Measurements from ENCODE around the gene SLC37A2. TPM values are rescaled to one million over a fixed set of nuclear protein-coding genes. Genes with fewer than 3 reads are reported as not detected.
A peak's percentile ranks its signal among the peaks of the same experiment; 100 is the strongest.
"Not testable (repeated sequence)": the region's sequence is repeated elsewhere in the genome, so short reads cannot be mapped to it uniquely, and the experiment has no call there.

Gene SLC37A2
- total RNA-seq, 2 donors from 2014 or later: 10.2 to 13.3 TPM

- Histone ChIP-seq H3K36me3 (no peaks in the 10 kb centered on the region), H3K4me3 (no peak overlapping the region), H3K27me3 (replicated peaks; ENCODE audit: insufficient read depth) (no peaks in the 10 kb centered on the region), H3K9me3 (no peaks in the 10 kb centered on the region), H3K4me1 (replicated peaks) (no peaks in the 10 kb centered on the region), H3K27ac (no peak overlapping the region)
- no peak for TF ChIP-seq POLR2AphosphoS5 (IDR thresholded peaks at IDR 0.05)
- TF ChIP-seq, protein P1, sequence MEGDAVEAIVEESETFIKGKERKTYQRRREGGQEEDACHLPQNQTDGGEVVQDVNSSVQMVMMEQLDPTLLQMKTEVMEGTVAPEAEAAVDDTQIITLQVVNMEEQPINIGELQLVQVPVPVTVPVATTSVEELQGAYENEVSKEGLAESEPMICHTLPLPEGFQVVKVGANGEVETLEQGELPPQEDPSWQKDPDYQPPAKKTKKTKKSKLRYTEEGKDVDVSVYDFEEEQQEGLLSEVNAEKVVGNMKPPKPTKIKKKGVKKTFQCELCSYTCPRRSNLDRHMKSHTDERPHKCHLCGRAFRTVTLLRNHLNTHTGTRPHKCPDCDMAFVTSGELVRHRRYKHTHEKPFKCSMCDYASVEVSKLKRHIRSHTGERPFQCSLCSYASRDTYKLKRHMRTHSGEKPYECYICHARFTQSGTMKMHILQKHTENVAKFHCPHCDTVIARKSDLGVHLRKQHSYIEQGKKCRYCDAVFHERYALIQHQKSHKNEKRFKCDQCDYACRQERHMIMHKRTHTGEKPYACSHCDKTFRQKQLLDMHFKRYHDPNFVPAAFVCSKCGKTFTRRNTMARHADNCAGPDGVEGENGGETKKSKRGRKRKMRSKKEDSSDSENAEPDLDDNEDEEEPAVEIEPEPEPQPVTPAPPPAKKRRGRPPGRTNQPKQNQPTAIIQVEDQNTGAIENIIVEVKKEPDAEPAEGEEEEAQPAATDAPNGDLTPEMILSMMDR (IDR thresholded peaks at IDR 0.05): peak in 1 of 4 experiments; percentile 26
- DNase-seq (ENCODE audit: low spot score): no peak
- 86% methylated on average over 17 of the region's 20 CpGs for WGBS
- intact Hi-C loops (cut with DNase I): no loop called here
Measured at GRCh38 chr11:125088576-125089455, 25.7 kb downstream of the SLC37A2 start.

- intact Hi-C loops (cut with DNase I); DNase-seq (ENCODE audit: low spot score); H3K27me3 ChIP-seq (replicated peaks; ENCODE audit: insufficient read depth); H3K36me3 ChIP-seq; H3K4me1 ChIP-seq (replicated peaks); H3K4me3 ChIP-seq; H3K9me3 ChIP-seq; H3K27ac ChIP-seq: not testable (repeated sequence)
- 93% methylated on average over 18 of the region's 31 CpGs for WGBS
Measured at GRCh38 chr11:125089481-125089880, 26.4 kb downstream of the SLC37A2 start.

- not testable (repeated sequence) for H3K9me3 ChIP-seq; H3K27me3 ChIP-seq (replicated peaks; ENCODE audit: insufficient read depth); H3K36me3 ChIP-seq; H3K4me3 ChIP-seq; H3K4me1 ChIP-seq (replicated peaks); H3K27ac ChIP-seq; DNase-seq (ENCODE audit: low spot score)
- intact Hi-C loops (cut with DNase I): loop anchor here (5.0 to 10.0 kb wide), 5 partner anchors 55 to 785 kb away; no protein-coding TSS in a partner anchor
- 43% methylated on average over 10 of the region's 10 CpGs for WGBS
Measured at GRCh38 chr11:125090151-125090550, 27.0 kb downstream of the SLC37A2 start.

DNA sequence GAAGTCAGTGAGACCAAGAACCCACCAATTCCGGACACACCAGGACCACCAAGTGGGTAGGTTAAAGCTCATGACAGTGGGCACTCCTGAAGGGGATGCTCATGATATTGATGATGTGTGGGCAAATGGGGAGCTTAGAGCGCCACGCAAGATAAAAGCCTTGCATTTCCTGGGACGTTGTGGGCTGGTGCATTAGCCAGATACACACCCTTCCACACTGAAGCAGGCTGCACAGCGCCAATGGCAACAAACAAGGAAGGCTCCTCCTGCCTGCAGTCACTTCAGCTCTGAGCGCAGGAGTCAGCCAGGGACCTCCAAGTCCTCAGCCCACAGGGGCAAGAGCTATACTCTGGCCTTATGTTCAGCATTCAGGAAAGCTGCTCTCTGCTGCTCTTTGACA lies 27.7 kb downstream of the SLC37A2 start:
- DNase-seq (ENCODE audit: low spot score): no peak
- intact Hi-C loops (cut with DNase I): loop anchor here (5.0 to 10.0 kb wide), 5 partner anchors 54 to 784 kb away; no protein-coding TSS in a partner anchor
- Histone ChIP-seq H3K36me3 (no peaks in the 10 kb centered on the region), H3K9me3 (no peaks in the 10 kb centered on the region), H3K4me1 (replicated peaks) (no peaks in the 10 kb centered on the region), H3K27me3 (replicated peaks; ENCODE audit: insufficient read depth) (no peaks in the 10 kb centered on the region), H3K4me3 (no peak overlapping the region), H3K27ac (no peak overlapping the region)
- 76% methylated on average over 6 of the region's 6 CpGs for WGBS
- TF ChIP-seq, protein P1 (IDR thresholded peaks at IDR 0.05): no peak
- no peak for TF ChIP-seq POLR2AphosphoS5 (IDR thresholded peaks at IDR 0.05)
- TF ChIP-seq POLR2A (IDR thresholded peaks at IDR 0.05): no peak

- Histone ChIP-seq H3K9me3 (no peaks in the 10 kb centered on the region), H3K27me3 (replicated peaks; ENCODE audit: insufficient read depth) (no peaks in the 10 kb centered on the region), H3K4me1 (replicated peaks) (no peaks in the 10 kb centered on the region), H3K36me3 (no peaks in the 10 kb centered on the region), H3K4me3 (no peak overlapping the region), H3K27ac (no peak overlapping the region)
- intact Hi-C loops (cut with DNase I): loop anchor here (5.0 to 10.0 kb wide), 5 partner anchors 53 to 783 kb away; no protein-coding TSS in a partner anchor
- TF ChIP-seq, protein P1 (IDR thresholded peaks at IDR 0.05): peak in 3 of 4 experiments; percentile 51 to 71 (median 56)
- no peak for TF ChIP-seq POLR2A (IDR thresholded peaks at IDR 0.05)
- WGBS: 48% methylated on average over 5 of the region's 5 CpGs
- no peak for DNase-seq (ENCODE audit: low spot score)
Measured at GRCh38 chr11:125091247-125091876, 28.3 kb downstream of the SLC37A2 start.
